Ascending aorta (tissue), 2 donors: ENCODE data around the gene TPPP3. TPM values are rescaled to one million over a fixed set of nuclear protein-coding genes. Genes with fewer than 3 reads are reported as not detected.

Experiments
- DNase-seq, 2 donors: peaks; one replicate each; pipeline ENCODE4 v3.0.0-alpha.2; 2019; ENCODE audit warnings: low spot score in 2 of 2
- H3K27ac ChIP-seq, 2 donors: fragments of 200-600 bp; sonication (generic); one replicate each; pipeline ENCODE4 v1.5.1; 2016 to 2017; ENCODE audit warnings: mild to moderate bottlenecking in 1 of 2
- H3K27me3 ChIP-seq: fragments of 200-600 bp; sonication (generic); one replicate; pipeline ENCODE4 v1.5.1; 2017
- H3K36me3 ChIP-seq, 2 donors: fragments of 200-600 bp; sonication (generic); one replicate each; pipeline ENCODE4 v1.5.1; 2016
- H3K4me1 ChIP-seq, 2 donors: fragments of 200-600 bp; sonication (generic); one replicate each; pipeline ENCODE4 v1.5.1; 2016 to 2017; ENCODE audit warnings: mild to moderate bottlenecking in 1 of 2
- H3K4me3 ChIP-seq, 2 donors: fragments of 200-600 bp; sonication (generic); one replicate each; pipeline ENCODE4 v1.5.1; 2016 to 2017; ENCODE audit warnings: mild to moderate bottlenecking in 1 of 2
- H3K9me3 ChIP-seq, 2 donors: fragments of 200-600 bp; sonication (generic); one replicate each; pipeline ENCODE4 v1.5.1; 2016
- CTCF ChIP-seq, 3 experiments: fragments of 200-600 bp in 2 of 3; fragments of 450-650 bp in 1 of 3; sonication (generic) in 2 of 3; IDR thresholded peaks; one replicate each; pipeline ENCODE4 v1.5.1; 2016 to 2019; ENCODE audit warnings: antibody characterized with exemption in 3 of 3, mild to moderate bottlenecking in 1 of 3, moderate library complexity in 1 of 3
- intact Hi-C: fragments of 100-400 bp; cut with DNase I; formaldehyde crosslinking; loops from one replicate; pipeline ENCODE4 v1.15.1; 2023
- total RNA-seq: library from RNA; depleted of rRNA; stranded (reverse); fragments of >200 nt; gene quantifications from one replicate; pipeline ENCODE4 v1.1.0, GENCODE V29; 2016

Gene TPPP3
- total RNA-seq, 1 donor from 2014 or later, result 2.8 TPM

- Histone ChIP-seq H3K9me3 (no peaks in the 10 kb centered on the region), H3K36me3 (no peaks in the 10 kb centered on the region), H3K27ac (no peak overlapping the region), H3K4me1 (peaks cover 3 to 12% of the 10 kb centered on the region in 2 donors), H3K4me3 (no peak overlapping the region), H3K27me3 (no peaks in the 10 kb centered on the region)
- TF ChIP-seq CTCF (IDR thresholded peaks at IDR 0.05), result no peak
- DNase-seq, result no peak
- intact Hi-C loops, result no loop called here
Observed at GRCh38 chr16:67400901-67401300, 7.6 kb upstream of the TPPP3 start.

GRCh38 chr16:67399749-67400704 lies 6.7 kb upstream of the TPPP3 start:
- peaks cover 3 to 12% of the 10 kb centered on the region in 2 donors for H3K4me1 ChIP-seq
- DNase-seq, result no peak
- intact Hi-C loops, result loop anchor here (10.0 kb wide), 1 partner anchor 115 kb away; no protein-coding TSS in a partner anchor
- no peak overlapping the region for H3K27ac ChIP-seq
- H3K36me3 ChIP-seq, result no peaks in the 10 kb centered on the region
- no peak overlapping the region for H3K4me3 ChIP-seq
- H3K9me3 ChIP-seq, result no peaks in the 10 kb centered on the region
- peak in 1 of 3 experiments; percentile 6 for TF ChIP-seq CTCF (IDR thresholded peaks at IDR 0.05)
- H3K27me3 ChIP-seq, result peaks cover 3% of the 10 kb centered on the region

- Histone ChIP-seq H3K4me3 (no peak overlapping the region), H3K9me3 (no peaks in the 10 kb centered on the region), H3K36me3 (no peaks in the 10 kb centered on the region), H3K4me1 (peaks cover 4 to 16% of the 10 kb centered on the region in 2 donors), H3K27me3 (peaks cover 6% of the 10 kb centered on the region), H3K27ac (no peak overlapping the region)
- DNase-seq, result no peak
- TF ChIP-seq CTCF (IDR thresholded peaks at IDR 0.05), result peak; percentile 55 to 77 (median 65)
- intact Hi-C loops, result loop anchor here (10.0 kb wide), 1 partner anchor 114 kb away; no protein-coding TSS in a partner anchor
Observed at GRCh38 chr16:67399218-67399733, 6.0 kb upstream of the TPPP3 start.

- H3K4me3 ChIP-seq, result no peak overlapping the region
- intact Hi-C loops, result loop anchor here (10.0 kb wide), 1 partner anchor 114 kb away; no protein-coding TSS in a partner anchor
- no peak overlapping the region for H3K27ac ChIP-seq
Observed at GRCh38 chr16:67398546-67399217, 5.4 kb upstream of the TPPP3 start.

More at GRCh38 chr16:67398546-67399217, 5.4 kb upstream of the TPPP3 start:
- DNase-seq, result no peak
- Histone ChIP-seq H3K9me3 (no peaks in the 10 kb centered on the region), H3K4me1 (peaks cover 10 to 22% of the 10 kb centered on the region in 2 donors), H3K36me3 (no peaks in the 10 kb centered on the region), H3K27me3 (peaks cover 8% of the 10 kb centered on the region)
- TF ChIP-seq CTCF (IDR thresholded peaks at IDR 0.05), result no peak
